Mesenchymal stem cell (in vitro differentiated cells and primary cell): Measurements from ENCODE around the gene PXDN.
"Not testable (repeated sequence)": the region's sequence is repeated elsewhere in the genome, so short reads cannot be mapped to it uniquely, and the experiment has no call there.

Experiments used
- DNase-seq: peaks from one replicate; pipeline ENCODE4 v3.0.0-alpha.2; 2013
- H2AFZ ChIP-seq: one replicate; pipeline ENCODE4 v1.6.1; 2013; ENCODE audit warnings: low read depth, mild to moderate bottlenecking, control low read depth, inconsistent platforms, low read length, moderate library complexity
- H2AK5ac ChIP-seq: 2 replicates; pipeline ENCODE4 v1.6.1; 2013; ENCODE audit warnings: low read length, moderate library complexity, mild to moderate bottlenecking, inconsistent platforms; ENCODE audit not compliant: severe bottlenecking
- H2BK120ac ChIP-seq: one replicate; pipeline ENCODE4 v1.6.1; 2013; ENCODE audit warnings: low read depth, mild to moderate bottlenecking, inconsistent platforms, low read length, moderate library complexity
- H2BK12ac ChIP-seq, 2 experiments: one replicate each; pipeline ENCODE4 v1.6.1; 2013; ENCODE audit warnings: inconsistent platforms in 2 of 2, low read length in 2 of 2, mild to moderate bottlenecking in 2 of 2, moderate library complexity in 2 of 2, control low read depth in 1 of 2
- H2BK15ac ChIP-seq: one replicate; pipeline ENCODE4 v1.6.1; 2013; ENCODE audit warnings: mild to moderate bottlenecking, low read depth, inconsistent platforms; ENCODE audit not compliant: poor library complexity, severe bottlenecking
- H2BK5ac ChIP-seq: 2 replicates; pipeline ENCODE4 v1.6.1; 2013; ENCODE audit warnings: low read depth, mild to moderate bottlenecking, low read length, control low read depth, inconsistent platforms; ENCODE audit not compliant: poor library complexity, severe bottlenecking
- H3K14ac ChIP-seq, 2 experiments: one replicate each; pipeline ENCODE4 v1.6.1; 2013; ENCODE audit warnings: inconsistent platforms in 2 of 2, low read length in 2 of 2, control low read depth in 1 of 2, mild to moderate bottlenecking in 1 of 2, moderate library complexity in 1 of 2
- H3K18ac ChIP-seq, 2 experiments: one replicate each; pipeline ENCODE4 v1.6.1; 2013; ENCODE audit warnings: inconsistent platforms in 2 of 2, low read length in 2 of 2, control low read depth in 1 of 2, low read depth in 1 of 2, mild to moderate bottlenecking in 1 of 2
- H3K23ac ChIP-seq, 2 experiments: one replicate each; pipeline ENCODE4 v1.6.1; 2013; ENCODE audit warnings: inconsistent platforms in 2 of 2, low read length in 2 of 2, mild to moderate bottlenecking in 2 of 2, moderate library complexity in 2 of 2, control low read depth in 1 of 2
- H3K27ac ChIP-seq: 2 replicates; pipeline ENCODE4 v1.5.1; 2013; ENCODE audit warnings: mild to moderate bottlenecking, moderate library complexity, low read length, control low read depth, inconsistent platforms; ENCODE audit not compliant: poor library complexity, severe bottlenecking
- H3K27me3 ChIP-seq, 2 experiments: 2 replicates each; pipeline versions ENCODE4 v1.6.1 to v1.7.0; 2013; ENCODE audit warnings: low read length in 2 of 2, mild to moderate bottlenecking in 2 of 2, moderate library complexity in 2 of 2, control low read depth in 1 of 2, inconsistent platforms in 1 of 2; ENCODE audit not compliant: control insufficient read depth in 1 of 2, insufficient read depth in 1 of 2
- H3K36me3 ChIP-seq, 2 experiments: 2 replicates each; pipeline versions ENCODE4 v1.6.1 to v1.7.0; 2013; ENCODE audit warnings: low read length in 2 of 2, control low read depth in 1 of 2, inconsistent platforms in 1 of 2, low read depth in 1 of 2, mild to moderate bottlenecking in 1 of 2; ENCODE audit not compliant: insufficient read depth in 2 of 2, control insufficient read depth in 1 of 2
- H3K4ac ChIP-seq, 2 experiments: one replicate each; pipeline ENCODE4 v1.6.1; 2013; ENCODE audit warnings: inconsistent platforms in 2 of 2, low read length in 2 of 2, mild to moderate bottlenecking in 2 of 2, moderate library complexity in 2 of 2, control low read depth in 1 of 2, low read depth in 1 of 2
- H3K4me1 ChIP-seq: 2 replicates; pipeline ENCODE4 v1.6.1; 2013; ENCODE audit warnings: low read depth, low read length, control low read depth; ENCODE audit not compliant: control insufficient read depth, insufficient read depth
- H3K4me2 ChIP-seq: 2 replicates; pipeline ENCODE4 v1.6.1; 2013; ENCODE audit warnings: low read length, mild to moderate bottlenecking, inconsistent platforms; ENCODE audit not compliant: poor library complexity, severe bottlenecking
- H3K4me3 ChIP-seq, 2 experiments: 2 replicates each; pipeline versions ENCODE4 v1.5.1 to v1.7.0; 2013; ENCODE audit warnings: low read length in 2 of 2, mild to moderate bottlenecking in 2 of 2, control low read depth in 1 of 2, low read depth in 1 of 2; ENCODE audit not compliant: insufficient read depth in 1 of 2
- H3K79me1 ChIP-seq: replicated peaks from 2 replicates; pipeline ENCODE4 v1.6.1; 2013; ENCODE audit warnings: mild to moderate bottlenecking, control low read depth, low read length, inconsistent platforms; ENCODE audit not compliant: poor library complexity, severe bottlenecking
- H3K9ac ChIP-seq: 2 replicates; pipeline ENCODE4 v1.7.0; 2013; ENCODE audit warnings: mild to moderate bottlenecking, low read length, moderate library complexity
- H3K9me3 ChIP-seq: 2 replicates; pipeline ENCODE4 v1.7.0; 2013; ENCODE audit warnings: mild to moderate bottlenecking, low read length; ENCODE audit not compliant: control insufficient read depth
- H4K8ac ChIP-seq: one replicate; pipeline ENCODE4 v1.6.1; 2013; ENCODE audit warnings: inconsistent platforms, mild to moderate bottlenecking, low read length, moderate library complexity
- H4K91ac ChIP-seq: one replicate; pipeline ENCODE4 v1.6.1; 2013; ENCODE audit warnings: mild to moderate bottlenecking, low read length, inconsistent platforms
- WGBS: methylation state at CpG from one replicate; pipeline ENCODE4 v1.1.7; 2013; ENCODE audit warnings: mixed read lengths; 5-methylcytosine and 5-hydroxymethylcytosine counted together

The PXDN gene

GRCh38 chr2:1621976-1622375 lies 122.3 kb downstream of the PXDN start:
- not testable (repeated sequence) for H2AK5ac ChIP-seq, H3K4me3 ChIP-seq, H2BK5ac ChIP-seq, H3K9ac ChIP-seq, H3K4me2 ChIP-seq, H3K14ac ChIP-seq, H3K18ac ChIP-seq, H3K27ac ChIP-seq, H2BK15ac ChIP-seq, H2AFZ ChIP-seq, H4K8ac ChIP-seq, H3K23ac ChIP-seq, H2BK120ac ChIP-seq, H4K91ac ChIP-seq, H3K4ac ChIP-seq, H2BK12ac ChIP-seq, H3K9me3 ChIP-seq, H3K79me1 ChIP-seq, DNase-seq, H3K36me3 ChIP-seq
- Histone ChIP-seq H3K27me3 (peaks cover 0 to 53% of the 10 kb centered on the region in 2 experiments), H3K4me1 (peaks cover 19% of the 10 kb centered on the region)
- 94% methylated on average over 3 of the region's 3 CpGs for WGBS

DNA sequence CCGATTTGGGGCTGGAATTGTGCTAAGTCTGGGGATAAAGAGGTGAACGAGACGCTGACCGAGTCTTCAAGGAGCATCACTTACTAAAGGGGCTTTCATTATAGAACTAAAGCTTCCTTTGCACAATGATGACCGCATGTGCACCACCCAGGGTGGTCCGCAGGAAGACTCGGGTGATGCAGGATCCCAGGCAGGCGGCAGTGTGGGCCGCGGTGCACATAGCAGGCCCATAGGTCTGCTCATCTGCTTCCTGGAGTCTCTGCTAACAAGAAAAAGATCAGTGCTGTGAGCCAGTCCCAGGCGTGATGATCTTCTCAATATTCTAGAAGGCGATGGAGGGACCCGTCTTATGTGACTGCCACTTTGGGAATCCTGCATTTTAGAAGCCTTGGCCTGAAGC lies 122.8 kb downstream of the PXDN start:
- Histone ChIP-seq H2AK5ac (no peak overlapping the region), H3K79me1 (no peaks in the 10 kb centered on the region), H2AFZ (no peak overlapping the region), H2BK12ac (no peak overlapping the region), H3K27me3 (peaks cover 0 to 58% of the 10 kb centered on the region in 2 experiments), H2BK15ac (no peak overlapping the region), H2BK5ac (no peak overlapping the region), H3K4me2 (no peak overlapping the region), H3K36me3 (peaks cover 0 to 4% of the 10 kb centered on the region in 2 experiments), H3K23ac (no peak overlapping the region), H2BK120ac (no peak overlapping the region), H3K9ac (no peak overlapping the region), H3K4ac (no peak overlapping the region), H3K27ac (no peak overlapping the region), H3K18ac (no peak overlapping the region), H3K4me3 (no peak overlapping the region), H3K14ac (no peak overlapping the region), H3K9me3 (no peaks in the 10 kb centered on the region), H4K8ac (no peak overlapping the region), H4K91ac (no peak overlapping the region), H3K4me1 (peaks cover 19% of the 10 kb centered on the region)
- 96% methylated on average over 13 of the region's 13 CpGs for WGBS
- DNase-seq = no peak

GRCh38 chr2:1621041-1621440 lies 123.3 kb downstream of the PXDN start:
- no peak overlapping the region for H3K4me3 ChIP-seq
- no peak overlapping the region for H2AK5ac ChIP-seq
- no peak overlapping the region for H3K9ac ChIP-seq
- peaks cover 0 to 4% of the 10 kb centered on the region in 2 experiments for H3K36me3 ChIP-seq
- no peak overlapping the region for H3K14ac ChIP-seq
- no peaks in the 10 kb centered on the region for H3K79me1 ChIP-seq
- H3K4ac ChIP-seq = no peak overlapping the region
- no peak overlapping the region for H3K27ac ChIP-seq
- peaks cover 17% of the 10 kb centered on the region for H3K4me1 ChIP-seq
- H2BK5ac ChIP-seq = no peak overlapping the region
- H4K91ac ChIP-seq = no peak overlapping the region
- no peak overlapping the region for H4K8ac ChIP-seq
- no peak overlapping the region for H2BK12ac ChIP-seq
- H3K27me3 ChIP-seq = peaks cover 0 to 63% of the 10 kb centered on the region in 2 experiments
- H3K4me2 ChIP-seq = no peak overlapping the region
- H2AFZ ChIP-seq = no peak overlapping the region
- no peak overlapping the region for H3K18ac ChIP-seq
- 95% methylated on average over 11 of the region's 11 CpGs for WGBS
- no peaks in the 10 kb centered on the region for H3K9me3 ChIP-seq
- DNase-seq = no peak
- H2BK120ac ChIP-seq = no peak overlapping the region
- no peak overlapping the region for H3K23ac ChIP-seq
- no peak overlapping the region for H2BK15ac ChIP-seq

DNA sequence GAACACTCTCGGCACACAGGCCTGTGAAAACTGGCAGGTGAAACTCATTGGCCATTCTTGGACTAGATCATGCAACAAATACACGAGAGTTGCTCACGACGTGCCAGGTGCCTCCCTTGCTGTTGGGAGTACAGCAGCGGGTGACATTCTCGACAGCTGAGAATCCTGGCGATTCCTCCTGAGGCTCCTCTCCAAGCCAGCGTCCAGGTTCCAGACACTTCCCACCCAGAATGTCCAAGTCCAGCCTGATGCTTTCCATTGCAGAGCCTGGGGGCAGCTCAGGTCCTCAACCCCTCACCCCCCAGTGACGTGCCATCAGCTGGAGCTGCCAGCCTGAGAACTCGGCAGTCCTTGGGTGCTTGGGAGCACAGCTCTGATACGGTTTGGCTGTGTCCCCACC lies 124.2 kb downstream of the PXDN start:
- Histone ChIP-seq H3K4me2 (no peak overlapping the region), H3K27me3 (peaks cover 0 to 66% of the 10 kb centered on the region in 2 experiments), H3K23ac (no peak overlapping the region), H2AFZ (no peak overlapping the region), H3K4me3 (no peak overlapping the region), H3K9ac (no peak overlapping the region), H3K79me1 (no peaks in the 10 kb centered on the region), H4K8ac (no peak overlapping the region), H3K14ac (no peak overlapping the region), H4K91ac (no peak overlapping the region), H3K9me3 (no peaks in the 10 kb centered on the region), H3K18ac (no peak overlapping the region), H2BK120ac (no peak overlapping the region), H3K4me1 (peaks cover 17% of the 10 kb centered on the region), H2BK12ac (no peak overlapping the region), H3K27ac (no peak overlapping the region), H2AK5ac (peak overlapping the region; percentile 49), H3K4ac (no peak overlapping the region), H3K36me3 (peaks cover 0 to 4% of the 10 kb centered on the region in 2 experiments), H2BK5ac (no peak overlapping the region), H2BK15ac (no peak overlapping the region)
- DNase-seq = no peak
- 94% methylated on average over 11 of the region's 11 CpGs for WGBS
